Stimulated activated CD4-positive, alpha-beta T cell treated with anti-CD3 and anti-CD28 coated beads, TNF-alpha, amount 100 ng/mL, for 1 hour (primary cell): ENCODE data around the gene COPS7A.
A peak's percentile ranks its signal among the peaks of the same experiment; 100 is the strongest.

Experiments
- DNase-seq, 3 donors: peaks; one replicate each; pipeline ENCODE4 v3.0.0-alpha.2; 2020; ENCODE audit warnings: low read depth in 3 of 3, low spot score in 1 of 3

The COPS7A gene

GRCh38 chr12:6750506-6750905 is 26.7 kb downstream of the COPS7A start:
- DNase-seq = no peak

GRCh38 chr12:6751767-6752166 is 27.9 kb downstream of the COPS7A start:
- DNase-seq = no peak

- DNase-seq = no peak
These were observed 28.5 kb downstream of the COPS7A start for GRCh38 chr12:6752167-6752920.

GRCh38 chr12:6752921-6753771 is 29.3 kb downstream of the COPS7A start, which contains the start of gene MLF2:
Gene MLF2 (minus strand): TSS chr12:6753141. CDS start chr12:6752334, 807 bp downstream.
- DNase-seq = peak; percentile 93 to 95 (median 95)

- no peak for DNase-seq
These were observed 30.0 kb downstream of the COPS7A start for GRCh38 chr12:6753772-6754356.

GRCh38 chr12:6754411-6754810 is 30.6 kb downstream of the COPS7A start:
- no peak for DNase-seq

GRCh38 chr12:6757028-6757690 is 33.3 kb downstream of the COPS7A start:
- DNase-seq = no peak

GRCh38 chr12:6758506-6759095 is 34.8 kb downstream of the COPS7A start:
- DNase-seq = no peak

GRCh38 chr12:6759741-6760140 is 35.9 kb downstream of the COPS7A start:
- no peak for DNase-seq

GRCh38 chr12:6763380-6763779 is 39.5 kb downstream of the COPS7A start:
- no peak for DNase-seq

- DNase-seq = no peak
These were observed 40.4 kb downstream of the COPS7A start for GRCh38 chr12:6764011-6764828.

GRCh38 chr12:6765048-6765633 is 41.3 kb downstream of the COPS7A start:
- DNase-seq = no peak

- no peak for DNase-seq
These were observed 42.1 kb downstream of the COPS7A start, which contains the start of gene PTMS for GRCh38 chr12:6765634-6766581. Gene PTMS (plus strand): TSS chr12:6766363. CDS start chr12:6766706, 343 bp downstream.

- DNase-seq = peak in 1 of 3 donors; percentile 47
These were observed 43.0 kb downstream of the COPS7A start for GRCh38 chr12:6766651-6767349.

GRCh38 chr12:6767353-6768319 is 43.8 kb downstream of the COPS7A start:
- DNase-seq = no peak

GRCh38 chr12:6768437-6768914 is 44.6 kb downstream of the COPS7A start:
- DNase-seq = no peak
